Putamen (tissue), 1 donor: Measurements from ENCODE around the gene ZFYVE28.

ENCODE experiments used
- DNase-seq: peaks from one replicate; pipeline ENCODE4 v3.0.0-alpha.2; 2016; ENCODE audit warnings: low spot score

Gene ZFYVE28

DNA sequence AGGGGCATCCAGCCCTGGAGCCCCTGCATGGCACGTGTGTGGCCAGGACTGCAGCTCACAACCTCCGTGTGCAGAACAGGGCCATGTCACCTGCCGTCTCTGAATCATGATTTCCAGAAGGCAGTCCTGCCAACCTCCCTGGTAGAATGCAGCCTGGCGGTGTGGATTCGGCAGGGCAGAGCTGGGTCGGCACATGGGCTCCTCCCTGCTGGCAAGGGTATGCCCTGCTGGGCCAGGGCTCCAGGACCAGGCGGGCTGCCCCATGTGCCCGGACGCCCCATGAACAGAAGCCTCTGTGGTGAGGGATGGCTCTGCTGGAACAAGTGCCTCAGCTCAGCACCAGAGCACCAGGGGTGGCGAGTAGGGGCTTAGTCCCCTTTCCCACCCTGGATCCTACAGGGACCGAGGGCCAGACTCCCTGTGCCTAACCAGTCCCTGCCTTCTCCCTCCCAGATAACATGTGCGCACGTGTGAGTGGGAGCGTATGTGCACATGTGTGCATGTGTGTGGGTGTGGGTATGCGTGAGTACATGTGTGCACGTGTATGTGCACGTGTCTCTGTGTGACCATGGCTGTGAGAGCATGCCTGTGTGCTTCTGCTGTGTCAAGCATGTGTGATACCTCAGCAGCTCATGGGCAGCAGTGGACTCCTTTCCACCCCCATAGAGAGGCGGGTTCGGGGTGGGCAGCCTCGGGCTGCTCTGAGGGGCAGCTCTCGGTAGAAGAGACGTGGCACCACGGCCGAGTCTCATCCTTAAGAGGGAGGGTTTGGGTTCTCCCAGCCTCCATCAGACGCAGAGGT, 146.2 kb downstream of the ZFYVE28 start:
- no peak for DNase-seq

DNA sequence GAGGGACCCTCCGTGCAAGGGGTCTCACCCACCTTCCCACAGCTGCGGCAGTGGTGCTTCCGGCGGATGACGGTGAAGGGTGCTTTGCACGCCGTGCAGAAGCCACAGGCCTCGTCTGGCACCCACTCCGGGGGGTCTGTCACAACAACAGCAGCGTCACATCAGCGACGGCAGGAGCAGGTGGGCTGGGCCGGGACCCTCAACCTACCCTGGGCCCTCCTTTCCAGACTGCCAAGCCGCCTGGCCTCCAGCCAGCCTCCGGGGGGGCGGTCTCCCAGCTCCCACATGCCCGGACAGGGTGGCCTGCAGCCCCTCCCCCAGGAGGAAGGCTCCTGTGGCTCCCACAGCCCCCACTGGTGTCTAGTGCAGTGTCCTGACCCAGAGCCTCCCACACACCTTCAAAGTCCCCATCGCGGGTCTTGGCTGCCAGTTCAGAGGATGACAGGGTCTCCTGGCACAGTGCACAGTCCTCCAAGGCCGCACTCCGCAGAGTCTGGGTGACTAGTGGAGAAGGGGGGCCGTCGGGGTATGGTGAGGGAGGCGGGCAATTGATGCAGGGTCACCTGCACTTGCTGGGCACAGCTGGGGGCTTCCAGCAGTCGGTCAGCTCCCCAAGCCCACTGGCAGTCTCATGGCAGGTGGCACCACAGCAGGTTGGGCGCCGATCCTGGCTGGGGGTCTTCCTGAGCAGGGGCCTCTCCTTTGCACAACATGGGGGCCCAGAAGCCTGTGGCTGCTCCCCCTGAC, 147.0 kb downstream of the ZFYVE28 start:
- no peak for DNase-seq

DNA sequence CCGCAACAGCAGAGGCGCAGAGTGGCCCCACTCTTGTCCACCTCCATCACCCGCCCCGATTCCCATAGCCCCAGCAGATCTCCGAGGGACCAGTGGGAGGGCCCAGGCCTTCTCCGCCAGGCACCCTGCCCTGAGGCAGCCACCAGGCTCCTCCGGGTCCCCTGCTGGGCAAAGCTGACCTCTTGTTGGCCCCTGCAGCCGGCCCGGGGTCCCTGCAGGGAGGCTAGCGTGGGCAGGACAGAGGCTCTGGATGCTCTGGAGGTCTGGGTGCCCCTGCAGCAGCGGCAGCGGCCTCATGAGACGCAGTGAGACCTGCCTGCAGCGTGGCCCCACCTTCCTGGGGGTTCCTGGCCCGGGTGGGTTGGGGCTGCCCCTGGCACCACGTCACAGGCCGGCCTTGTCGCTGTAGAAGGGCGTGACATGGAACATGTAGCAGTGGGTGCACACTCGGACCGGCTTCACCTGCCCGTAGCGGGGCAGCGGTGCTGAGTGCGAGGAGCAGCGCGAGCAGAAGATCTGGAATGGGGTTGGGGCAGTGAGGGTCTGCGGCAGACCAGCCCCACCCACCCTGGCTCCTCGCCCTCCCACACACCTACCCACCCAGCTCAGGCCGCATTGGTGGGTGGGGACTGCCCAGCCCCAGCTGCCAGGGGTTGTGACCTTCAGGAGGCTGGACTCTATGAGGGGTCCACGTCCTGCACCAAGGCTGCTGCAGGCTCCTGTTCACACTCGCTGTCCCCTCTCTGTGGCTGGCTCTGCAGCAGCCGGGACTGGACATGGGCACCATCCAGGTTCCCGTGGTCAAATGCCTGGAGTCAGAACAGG, 147.9 kb downstream of the ZFYVE28 start:
- no peak for DNase-seq

DNA sequence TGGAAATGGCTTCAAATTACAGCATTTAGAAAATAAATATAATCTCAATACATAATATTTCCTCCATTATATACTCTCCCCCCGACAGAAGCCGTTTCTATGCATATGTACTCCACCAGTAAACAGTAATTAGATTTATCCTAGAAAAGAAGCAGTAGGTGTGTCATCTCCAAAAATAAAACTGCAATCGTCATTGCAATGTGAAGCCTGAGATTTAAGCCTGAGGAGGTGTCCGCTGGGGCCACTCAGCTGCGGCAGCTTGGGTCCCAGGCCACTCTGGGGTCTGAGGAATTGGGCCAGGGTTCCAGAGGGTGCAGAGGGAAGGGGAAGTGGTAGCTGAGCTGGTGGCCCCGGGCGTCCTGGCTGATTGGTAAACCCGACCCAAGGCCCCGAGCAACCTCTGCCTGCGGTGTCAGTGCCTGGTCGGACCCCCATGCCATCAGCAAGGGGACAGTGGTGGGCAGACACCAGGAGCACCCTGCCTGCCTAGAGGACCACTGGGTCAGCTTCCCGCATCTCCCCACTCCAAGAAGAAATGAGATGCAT, 148.8 kb downstream of the ZFYVE28 start:
- DNase-seq: no peak

DNA sequence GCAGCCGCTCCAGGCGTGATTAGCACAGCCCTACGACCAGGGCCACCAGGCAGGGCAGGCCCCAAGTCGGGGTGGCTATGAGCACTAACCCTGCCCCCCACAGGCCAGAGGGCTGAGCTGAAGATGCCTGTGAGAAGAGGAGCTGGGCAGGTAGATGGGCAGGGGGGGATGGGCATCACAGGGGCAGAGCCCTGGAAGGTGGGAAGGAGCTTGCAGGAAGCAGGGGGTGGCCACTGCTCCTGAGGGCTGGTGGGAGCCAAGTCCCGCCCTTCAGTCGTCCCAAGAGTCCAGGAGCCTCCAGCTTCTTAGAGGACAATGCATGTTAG, 149.3 kb downstream of the ZFYVE28 start:
- no peak for DNase-seq

DNA sequence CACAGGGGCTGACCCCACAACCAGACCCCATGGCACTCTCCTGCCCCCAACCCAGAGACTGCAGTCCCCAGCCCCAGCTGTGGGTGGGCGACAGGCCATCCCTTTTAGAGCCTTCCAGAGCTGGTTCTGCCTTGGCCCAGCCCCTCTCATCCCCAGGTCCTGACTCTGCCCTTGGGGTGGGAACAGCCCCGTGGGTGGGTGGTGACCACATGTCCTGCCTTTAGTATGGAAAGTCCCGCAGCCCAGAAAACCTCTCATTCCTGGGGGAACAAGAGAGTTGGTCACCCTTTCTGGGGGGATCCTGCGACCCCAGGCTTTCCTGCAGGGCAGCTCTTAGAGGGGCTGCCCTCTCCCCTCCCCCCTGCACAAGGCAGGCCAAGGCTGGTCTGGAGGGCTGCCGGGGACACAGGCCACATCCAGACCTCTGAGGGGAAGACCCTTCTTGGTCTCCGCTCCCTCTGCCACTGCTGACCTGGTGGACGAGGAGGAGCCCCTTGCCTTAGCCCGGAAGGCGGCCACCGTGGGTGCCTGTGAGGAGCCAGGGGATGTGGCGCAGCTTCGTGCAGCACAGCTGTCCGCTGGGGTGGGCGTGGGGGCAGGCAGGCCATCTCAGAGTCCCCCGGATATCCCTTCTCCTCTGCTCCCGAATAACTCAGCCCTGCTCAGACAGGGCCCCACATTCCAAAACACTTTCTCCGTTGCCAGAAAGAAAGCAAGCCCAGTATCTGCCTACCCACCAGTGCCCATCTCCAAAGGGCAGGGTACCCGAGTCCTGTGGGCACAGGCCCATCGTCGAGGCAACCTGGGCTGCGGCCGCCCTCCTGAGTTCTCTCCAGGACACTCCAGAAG, 149.9 kb downstream of the ZFYVE28 start:
- no peak for DNase-seq

DNA sequence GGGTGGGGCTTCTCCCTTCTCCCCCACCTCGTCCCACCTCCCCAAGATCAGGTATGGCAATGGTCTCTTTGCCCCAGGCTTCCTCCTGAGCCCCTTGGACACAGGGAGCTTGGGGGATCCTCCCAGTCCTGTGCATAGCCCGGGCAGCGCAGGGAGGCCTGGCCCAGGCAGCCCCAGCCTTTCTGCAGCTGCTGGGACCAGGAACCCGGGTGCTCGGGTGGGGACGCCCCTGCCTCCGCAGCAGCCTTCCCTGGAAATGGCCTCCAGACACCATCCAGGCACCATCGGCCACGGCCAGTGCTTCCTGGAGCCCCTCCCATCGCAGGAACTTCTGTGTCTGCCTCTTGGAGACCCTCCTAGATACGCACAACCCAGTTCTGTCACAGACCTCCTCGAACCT, 150.6 kb downstream of the ZFYVE28 start:
- DNase-seq: no peak

DNA sequence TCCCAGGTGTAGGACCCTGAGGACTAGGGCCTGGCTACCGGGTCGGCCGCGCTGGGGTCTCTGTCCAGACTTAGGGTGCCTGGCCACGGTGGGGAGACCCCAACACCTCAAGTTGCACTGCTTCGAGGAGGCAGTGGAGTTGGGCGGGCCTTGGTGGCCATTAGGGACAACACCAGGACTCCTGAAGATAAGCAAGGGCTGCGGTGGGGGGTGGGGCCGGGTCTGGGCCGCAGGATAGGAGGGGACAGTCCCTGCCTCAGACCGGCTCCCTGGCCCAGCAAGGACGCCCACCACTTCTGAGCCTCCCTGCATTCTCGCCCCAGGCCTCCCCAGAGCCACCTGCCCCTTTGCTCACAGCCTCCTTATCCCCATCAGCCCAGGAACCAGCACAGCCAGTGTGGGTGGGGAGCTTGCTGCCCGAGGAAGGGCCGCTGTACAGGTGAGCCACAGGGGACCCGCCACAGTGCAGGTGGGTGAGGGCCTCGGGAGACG, 151.1 kb downstream of the ZFYVE28 start:
- DNase-seq: no peak

DNA sequence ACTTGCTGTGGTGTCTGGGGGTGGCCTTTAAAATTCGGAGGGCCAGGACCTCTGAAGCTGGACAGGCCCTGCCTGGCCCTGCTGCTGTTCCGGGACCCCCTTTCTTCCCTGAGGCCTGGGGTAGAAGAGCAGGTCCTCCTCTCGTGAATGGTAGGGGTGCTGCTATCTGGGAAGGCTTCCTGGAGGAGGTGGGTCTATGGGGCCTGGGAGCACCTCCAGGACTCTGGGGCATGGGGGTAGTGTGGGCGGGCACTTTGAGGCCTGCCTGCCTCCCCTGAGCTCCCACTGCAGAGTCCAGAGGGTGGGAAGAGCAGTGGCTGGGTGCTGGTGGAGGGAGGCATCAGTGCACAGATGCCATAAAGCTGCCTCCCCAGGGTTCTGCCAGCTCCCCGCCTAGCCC, 151.6 kb downstream of the ZFYVE28 start:
- no peak for DNase-seq

DNA sequence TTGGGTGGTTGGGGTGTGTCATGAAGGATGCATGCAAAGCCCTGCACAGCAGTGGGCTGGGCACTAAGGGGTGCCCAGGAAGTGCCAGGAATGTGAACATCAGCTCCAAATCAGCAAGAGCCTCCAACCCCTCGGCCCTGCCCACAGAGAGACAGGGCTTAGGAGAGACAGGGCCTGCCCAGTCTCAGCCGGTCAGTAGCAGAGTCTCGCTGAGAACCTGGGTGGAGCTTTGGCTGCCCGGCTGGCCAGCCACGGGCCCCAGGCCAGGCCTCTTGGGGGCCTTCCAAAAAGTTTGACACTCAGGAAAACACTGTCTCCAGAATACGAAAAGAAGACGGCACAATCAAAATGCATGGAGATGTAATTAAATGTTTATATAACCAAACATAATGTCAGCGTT, 152.3 kb downstream of the ZFYVE28 start:
- DNase-seq: peak; percentile 43

DNA sequence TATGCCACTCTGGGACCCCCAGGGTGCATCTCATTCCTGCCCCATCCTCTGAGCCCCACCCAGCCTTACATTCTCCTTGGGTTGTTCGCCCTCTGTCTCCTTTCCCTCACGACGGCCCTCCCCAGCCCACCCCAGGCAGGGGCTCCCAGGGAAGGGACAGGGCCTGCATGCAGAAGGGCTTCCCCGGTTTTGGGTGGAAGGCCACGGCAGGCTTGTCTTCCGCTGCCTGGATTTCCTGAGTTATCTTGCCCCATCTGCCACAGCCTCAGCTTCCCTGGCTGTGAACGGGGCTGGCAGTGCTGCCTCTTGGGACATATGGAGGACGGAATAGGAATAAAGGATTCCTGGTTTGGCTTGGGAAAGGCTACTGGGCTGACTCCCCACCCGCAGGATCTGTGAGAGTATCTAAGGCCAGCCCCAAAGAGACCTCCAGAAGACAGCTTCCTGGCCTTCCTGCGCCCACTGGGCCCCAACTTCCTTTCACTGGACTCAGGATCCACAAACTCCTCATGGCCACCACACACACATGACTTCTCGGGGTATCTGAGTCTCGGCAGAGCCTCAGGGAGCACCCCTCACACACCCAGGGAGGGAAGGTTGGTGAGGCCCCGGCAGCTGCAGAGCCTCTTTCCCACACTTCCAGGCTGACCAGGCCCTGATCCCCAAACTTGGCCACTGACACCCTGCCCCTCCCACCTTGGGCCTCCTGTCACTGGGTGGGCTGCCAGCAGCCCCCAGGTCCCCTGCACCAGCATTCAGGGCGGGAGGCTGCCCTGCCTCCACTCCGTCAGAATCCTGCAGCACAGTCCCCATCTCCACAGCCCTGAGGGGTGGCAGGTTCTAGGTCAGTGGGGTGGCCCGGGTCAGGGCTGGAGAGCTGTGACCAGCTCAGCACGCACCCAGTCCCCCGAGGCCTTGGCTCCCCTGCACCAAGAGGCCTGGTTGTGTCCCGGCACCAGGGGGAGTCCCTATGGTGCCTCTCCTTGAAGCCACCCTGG, 153.0 kb downstream of the ZFYVE28 start:
- DNase-seq: no peak

DNA sequence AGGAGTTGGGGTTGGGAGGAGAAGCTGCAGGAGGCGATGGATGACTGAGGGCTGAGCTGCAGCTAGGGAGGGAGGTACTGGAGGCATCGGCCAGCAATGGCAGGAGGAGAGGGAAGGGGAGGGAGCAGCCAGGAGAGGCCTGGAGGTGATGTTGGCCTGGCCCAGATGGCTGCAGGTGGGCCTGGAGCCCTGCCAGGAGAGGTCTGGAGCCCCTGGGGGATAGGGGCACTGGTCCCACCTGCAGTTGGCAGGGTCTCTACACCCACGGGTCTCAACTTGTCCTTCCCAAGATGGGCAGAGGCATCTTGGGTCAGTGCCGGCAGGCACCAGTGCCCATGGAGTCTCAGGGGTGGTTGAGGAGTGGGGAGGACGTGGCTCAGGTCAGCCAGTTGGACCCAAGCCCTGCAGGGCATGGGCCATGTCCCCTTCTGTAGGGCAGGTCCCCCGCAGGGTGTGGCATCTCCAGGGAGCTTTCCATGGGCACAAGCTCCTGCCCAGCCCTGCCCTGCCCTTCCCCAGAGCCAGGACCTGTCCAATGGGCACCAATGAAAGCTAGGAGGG, 153.9 kb downstream of the ZFYVE28 start:
- DNase-seq: no peak

DNA sequence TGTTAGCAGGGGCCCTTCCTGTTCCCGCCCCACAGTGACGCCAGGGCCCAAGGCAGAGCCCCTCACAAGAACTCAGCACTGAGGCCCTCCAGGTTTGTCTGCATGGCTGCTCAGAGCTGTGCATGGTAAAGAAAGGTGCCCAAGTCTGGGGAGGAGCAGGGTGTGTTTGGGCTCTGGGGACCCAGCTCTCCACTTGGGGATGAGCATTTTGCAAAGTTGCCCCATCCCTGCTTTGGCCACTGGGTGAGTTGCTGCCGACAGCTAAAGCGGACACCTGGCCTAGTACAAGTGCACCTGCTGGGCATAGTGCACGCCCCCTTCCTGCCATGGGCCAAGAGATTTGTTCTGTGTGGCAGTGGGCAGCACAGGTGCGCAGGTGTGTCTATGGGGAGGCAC, 154.5 kb downstream of the ZFYVE28 start:
- DNase-seq: no peak

DNA sequence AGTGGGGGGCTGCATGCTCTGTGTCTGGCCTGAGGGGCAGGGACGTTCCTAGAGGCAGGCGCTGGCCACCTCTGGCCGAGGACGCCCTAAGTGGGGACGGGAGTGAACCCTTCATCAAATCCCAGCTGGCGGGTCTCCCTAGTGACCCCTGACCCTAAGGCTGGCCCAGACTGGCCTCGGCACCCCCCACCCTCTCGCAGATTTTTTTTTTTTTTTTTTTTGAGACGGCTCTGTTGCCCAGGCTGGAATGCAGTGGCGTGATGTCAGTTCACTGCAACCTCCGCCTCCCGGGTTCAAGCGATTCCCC, 155.5 kb downstream of the ZFYVE28 start:
- no peak for DNase-seq

DNA sequence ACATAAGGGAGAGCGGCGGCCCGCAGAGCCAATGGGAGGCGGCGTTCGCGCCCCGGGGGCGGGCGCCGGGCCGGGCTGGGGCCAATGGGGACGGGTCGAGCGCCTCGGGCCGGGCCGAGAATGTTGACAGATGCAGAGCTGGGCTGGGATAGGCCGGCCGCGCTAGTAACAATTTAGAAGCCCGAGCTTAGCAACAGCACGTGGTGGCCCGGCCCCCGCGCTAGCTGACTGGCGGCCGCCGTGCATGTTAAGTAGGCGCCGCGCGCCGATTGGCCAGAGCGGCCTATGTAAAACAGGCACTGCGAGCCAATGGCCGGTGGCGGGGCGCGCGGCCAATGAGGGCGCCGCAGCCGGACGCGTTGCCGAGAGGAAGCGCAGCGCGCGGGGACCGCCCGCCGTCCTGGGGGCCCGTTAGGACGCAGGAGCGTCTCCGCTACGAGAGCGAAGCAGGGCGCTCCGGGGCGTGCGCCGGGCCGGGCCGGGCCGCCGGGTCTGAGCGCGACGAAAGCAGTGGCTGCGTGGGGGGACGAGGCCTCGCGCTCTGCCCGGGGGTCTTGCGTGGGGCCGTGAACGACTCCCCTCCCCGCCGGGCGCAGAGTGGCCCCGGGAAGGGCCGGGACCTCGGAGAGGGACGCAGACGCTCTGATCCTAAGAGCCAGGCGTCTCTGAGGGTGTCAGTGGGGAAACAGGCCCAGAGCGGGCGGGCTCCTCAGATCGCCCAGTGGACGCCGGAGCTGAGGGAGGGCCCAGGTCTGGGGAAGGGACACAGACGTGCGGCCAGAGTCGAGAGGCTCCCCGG, 156.1 kb downstream of the ZFYVE28 start:
- DNase-seq: peak; percentile 99

DNA sequence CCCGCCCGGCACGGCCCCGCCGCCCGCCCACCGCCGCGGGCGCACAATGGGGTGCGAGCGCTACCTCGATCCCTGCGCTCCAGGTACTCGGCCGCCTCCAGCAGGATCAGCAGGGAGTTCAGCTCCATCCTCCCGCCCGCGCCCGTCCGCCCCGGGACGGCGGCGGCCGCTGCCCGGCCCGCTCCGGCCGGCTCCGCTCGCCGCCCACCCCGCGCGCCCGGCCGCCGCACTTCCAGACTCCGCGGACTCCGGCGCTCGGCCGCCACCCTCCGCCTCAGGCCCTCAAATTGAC, 156.6 kb downstream of the ZFYVE28 start, which contains the start of gene MXD4:
Gene MXD4, minus strand, starts transcription at position 257 of the 292 bp plus-strand sequence. Its CDS starts 129 bp downstream, at position 128.
- no peak for DNase-seq

DNA sequence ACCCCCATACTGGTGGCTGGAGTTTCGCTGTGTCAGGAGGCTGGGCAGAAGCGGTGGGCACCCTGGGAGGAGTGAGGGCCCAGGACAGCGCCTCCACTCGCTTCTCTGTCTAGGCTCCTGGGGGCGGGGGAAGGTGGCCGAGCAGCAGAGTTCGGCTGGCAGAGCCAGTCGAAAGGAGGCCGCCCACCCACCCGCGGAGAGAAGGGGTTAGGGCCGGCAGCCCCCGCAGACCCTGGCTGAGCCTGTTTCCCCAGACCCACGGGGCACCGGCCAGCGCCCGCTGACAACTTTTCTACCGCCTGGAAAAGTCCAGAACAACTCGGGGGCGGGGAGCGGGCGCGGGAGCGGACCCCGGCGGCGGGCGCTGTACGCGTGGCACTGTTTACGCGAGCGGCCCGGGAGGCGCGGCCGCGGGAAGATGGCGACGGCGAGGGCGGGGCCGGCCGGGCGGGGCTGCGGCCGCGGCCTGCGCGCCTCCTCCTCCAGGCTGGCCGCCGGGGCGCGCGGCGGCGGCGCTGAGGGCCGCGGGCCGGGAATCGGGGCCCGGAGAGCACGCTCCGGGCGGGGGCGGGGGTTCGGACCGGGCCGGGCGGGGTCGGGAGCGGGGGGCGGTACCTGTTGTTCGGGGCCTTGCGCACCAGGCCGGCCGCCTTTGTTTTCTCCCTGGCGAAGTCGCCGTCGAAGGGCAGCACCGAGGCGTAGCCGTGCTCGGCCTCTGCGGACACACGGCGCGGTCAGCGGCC, 157.2 kb downstream of the ZFYVE28 start:
- DNase-seq: no peak

DNA sequence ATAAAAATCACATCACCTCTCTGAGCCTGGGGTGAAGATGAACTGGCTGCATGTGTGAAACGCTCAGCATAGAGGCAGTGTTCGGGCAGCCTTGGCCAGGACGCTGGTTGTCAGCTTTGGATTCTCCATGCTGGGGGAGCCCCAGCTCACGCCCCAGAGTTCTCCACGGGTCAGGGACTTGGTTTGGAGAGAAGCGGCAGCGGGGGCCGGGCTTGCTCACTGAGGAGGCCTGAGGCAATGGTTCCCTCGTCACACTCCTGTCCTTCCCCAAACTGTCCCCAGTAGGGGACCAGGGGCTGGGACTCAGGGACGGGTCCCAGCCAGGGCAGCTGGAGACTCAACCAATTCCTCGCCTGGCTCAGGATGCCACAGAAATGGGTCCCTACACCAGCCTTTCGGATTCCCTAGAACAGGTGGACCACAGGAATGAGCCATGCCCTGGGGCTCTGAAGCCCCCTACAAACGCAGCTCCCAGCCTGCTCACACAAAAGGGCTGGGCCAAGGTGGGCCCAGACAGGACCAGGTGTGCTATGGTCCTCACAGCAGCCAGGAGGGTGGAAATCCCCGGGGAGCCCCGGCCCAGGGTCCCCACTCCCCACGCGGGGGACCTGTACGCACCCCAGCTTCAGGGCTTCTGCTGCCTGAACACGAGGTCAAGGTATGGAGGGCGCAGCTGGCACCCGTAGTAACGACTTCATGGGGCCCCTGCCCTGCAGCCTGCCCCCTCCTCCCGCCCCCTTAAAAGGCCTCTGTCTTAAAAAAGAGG, 157.9 kb downstream of the ZFYVE28 start:
- DNase-seq: no peak
